Bronchial smooth muscle cell (primary cell): Measurements from ENCODE around the gene NPAP1. TPM values are rescaled to one million over a fixed set of nuclear protein-coding genes. Genes with fewer than 3 reads are reported as not detected.

Source experiments
- total RNA-seq: library from RNA; depleted of rRNA; stranded (reverse); fragments of >200 nt; gene quantifications from 2 replicates; pipeline ENCODE4 v1.2.1, GENCODE V29; 2014

The NPAP1 gene
- total RNA-seq: under 0.01 TPM in 1 of 2 replicates, not detected in the other

GRCh38 chr15:24675332-24676144 is at the start of gene NPAP1:
NPAP1 (plus strand) TSS chr15:24675775; CDS start chr15:24675868, 93 bp downstream.

